ENCODE data around the gene TAGLN3. TPM values are rescaled to one million over a fixed set of nuclear protein-coding genes. Genes with fewer than 3 reads are reported as not detected.
A peak's percentile ranks its signal among the peaks of the same experiment; 100 is the strongest.

The TAGLN3 gene
- total RNA-seq, 1 donor from 2014 or later, result 0.74 TPM

DNA sequence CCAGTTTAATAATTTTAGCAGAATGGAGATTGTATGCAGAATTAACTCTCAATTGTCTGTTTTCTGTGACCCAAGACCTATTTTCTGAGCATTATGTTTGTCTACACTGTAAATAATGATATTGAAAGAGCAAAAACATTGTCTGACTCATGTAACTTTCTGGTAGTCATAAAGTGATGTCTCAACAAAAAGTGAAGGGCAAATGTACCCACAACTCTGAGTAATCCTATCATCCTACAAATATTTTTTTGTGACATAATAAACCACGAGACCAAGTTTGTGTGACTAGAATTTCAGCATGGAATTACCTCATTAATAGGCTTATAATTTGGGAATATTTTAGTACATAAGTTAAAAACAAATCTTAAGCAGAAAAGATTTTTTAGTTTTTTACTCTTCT is 35.3 kb upstream of the TAGLN3 start:
- Histone ChIP-seq H3K4me3 (no peak overlapping the region), H3K27me3 (ENCODE audit: low read depth) (no peaks in the 10 kb centered on the region), H3K36me3 (peaks cover 51% of the 10 kb centered on the region), H3K4me1 (peaks cover 37% of the 10 kb centered on the region), H3K9me3 (replicated peaks) (no peaks in the 10 kb centered on the region), H3K27ac (replicated peaks) (peak overlapping the region; percentile 5)
- no peak for DNase-seq
- TF ChIP-seq, protein P1, sequence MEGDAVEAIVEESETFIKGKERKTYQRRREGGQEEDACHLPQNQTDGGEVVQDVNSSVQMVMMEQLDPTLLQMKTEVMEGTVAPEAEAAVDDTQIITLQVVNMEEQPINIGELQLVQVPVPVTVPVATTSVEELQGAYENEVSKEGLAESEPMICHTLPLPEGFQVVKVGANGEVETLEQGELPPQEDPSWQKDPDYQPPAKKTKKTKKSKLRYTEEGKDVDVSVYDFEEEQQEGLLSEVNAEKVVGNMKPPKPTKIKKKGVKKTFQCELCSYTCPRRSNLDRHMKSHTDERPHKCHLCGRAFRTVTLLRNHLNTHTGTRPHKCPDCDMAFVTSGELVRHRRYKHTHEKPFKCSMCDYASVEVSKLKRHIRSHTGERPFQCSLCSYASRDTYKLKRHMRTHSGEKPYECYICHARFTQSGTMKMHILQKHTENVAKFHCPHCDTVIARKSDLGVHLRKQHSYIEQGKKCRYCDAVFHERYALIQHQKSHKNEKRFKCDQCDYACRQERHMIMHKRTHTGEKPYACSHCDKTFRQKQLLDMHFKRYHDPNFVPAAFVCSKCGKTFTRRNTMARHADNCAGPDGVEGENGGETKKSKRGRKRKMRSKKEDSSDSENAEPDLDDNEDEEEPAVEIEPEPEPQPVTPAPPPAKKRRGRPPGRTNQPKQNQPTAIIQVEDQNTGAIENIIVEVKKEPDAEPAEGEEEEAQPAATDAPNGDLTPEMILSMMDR (IDR thresholded peaks at IDR 0.05; ENCODE audit: borderline replicate concordance), result no peak
- intact Hi-C loops (cut with micrococcal nuclease), result no loop called here

DNA sequence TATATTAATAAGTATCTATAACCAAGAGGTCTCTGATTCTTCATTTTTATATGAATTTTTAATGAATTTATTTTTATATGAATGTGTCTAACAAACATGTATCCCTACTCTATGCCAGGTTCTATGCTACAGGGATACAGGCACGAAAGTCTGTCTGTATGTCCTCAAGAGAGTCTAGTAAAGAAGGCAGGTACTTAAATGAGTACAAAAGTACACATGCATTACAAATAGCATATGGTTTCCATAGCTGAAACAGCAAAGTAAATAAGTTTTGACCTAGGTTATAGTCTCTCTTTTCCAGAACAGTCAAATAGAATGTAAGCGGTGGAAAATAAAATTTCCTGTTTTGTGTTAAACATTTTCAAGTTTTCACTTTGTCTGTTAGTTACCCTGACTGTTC is 33.2 kb upstream of the TAGLN3 start:
- peak overlapping the region; percentile 71 for H3K27ac ChIP-seq (replicated peaks)
- H3K4me3 ChIP-seq, result no peak overlapping the region
- TF ChIP-seq, protein P1 (IDR thresholded peaks at IDR 0.05; ENCODE audit: borderline replicate concordance), result no peak
- intact Hi-C loops (cut with micrococcal nuclease), result loop anchor here (5.0 kb wide), 2 partner anchors 103 to 228 kb away; no protein-coding TSS in a partner anchor
- peaks cover 57% of the 10 kb centered on the region for H3K4me1 ChIP-seq
- H3K27me3 ChIP-seq (ENCODE audit: low read depth), result no peaks in the 10 kb centered on the region
- no peaks in the 10 kb centered on the region for H3K9me3 ChIP-seq (replicated peaks)
- peaks cover 46% of the 10 kb centered on the region for H3K36me3 ChIP-seq
- no peak for DNase-seq

DNA sequence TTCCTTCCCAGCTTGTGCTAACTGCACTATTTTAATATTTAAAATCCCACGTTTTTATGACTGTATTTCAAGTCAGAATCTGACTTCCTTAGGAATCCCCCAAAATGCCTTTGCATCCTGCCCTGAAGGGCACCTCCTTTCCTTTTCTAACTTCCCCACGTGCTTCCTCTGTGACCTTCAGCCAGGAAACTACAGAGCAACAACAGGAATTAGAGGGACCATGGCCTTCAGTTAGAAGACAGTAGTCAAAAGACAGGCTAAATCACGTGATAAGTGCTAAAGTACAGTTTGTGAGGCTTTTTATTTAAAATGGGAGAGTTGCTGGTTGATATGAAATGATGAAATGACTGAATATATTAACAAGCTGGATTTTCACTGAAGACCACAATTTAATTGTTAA is 31.7 kb upstream of the TAGLN3 start:
- peaks cover 65% of the 10 kb centered on the region for H3K4me1 ChIP-seq
- intact Hi-C loops (cut with micrococcal nuclease), result loop anchor here (2.0 to 5.0 kb wide), 3 partner anchors 105 to 250 kb away; no protein-coding TSS in a partner anchor
- TF ChIP-seq, protein P1 (IDR thresholded peaks at IDR 0.05; ENCODE audit: borderline replicate concordance), result no peak
- DNase-seq, result no peak
- peaks cover 44% of the 10 kb centered on the region for H3K36me3 ChIP-seq
- no peak overlapping the region for H3K4me3 ChIP-seq
- H3K27ac ChIP-seq (replicated peaks), result peak overlapping the region; percentile 71
- H3K9me3 ChIP-seq (replicated peaks), result no peaks in the 10 kb centered on the region
- H3K27me3 ChIP-seq (ENCODE audit: low read depth), result no peaks in the 10 kb centered on the region

DNA sequence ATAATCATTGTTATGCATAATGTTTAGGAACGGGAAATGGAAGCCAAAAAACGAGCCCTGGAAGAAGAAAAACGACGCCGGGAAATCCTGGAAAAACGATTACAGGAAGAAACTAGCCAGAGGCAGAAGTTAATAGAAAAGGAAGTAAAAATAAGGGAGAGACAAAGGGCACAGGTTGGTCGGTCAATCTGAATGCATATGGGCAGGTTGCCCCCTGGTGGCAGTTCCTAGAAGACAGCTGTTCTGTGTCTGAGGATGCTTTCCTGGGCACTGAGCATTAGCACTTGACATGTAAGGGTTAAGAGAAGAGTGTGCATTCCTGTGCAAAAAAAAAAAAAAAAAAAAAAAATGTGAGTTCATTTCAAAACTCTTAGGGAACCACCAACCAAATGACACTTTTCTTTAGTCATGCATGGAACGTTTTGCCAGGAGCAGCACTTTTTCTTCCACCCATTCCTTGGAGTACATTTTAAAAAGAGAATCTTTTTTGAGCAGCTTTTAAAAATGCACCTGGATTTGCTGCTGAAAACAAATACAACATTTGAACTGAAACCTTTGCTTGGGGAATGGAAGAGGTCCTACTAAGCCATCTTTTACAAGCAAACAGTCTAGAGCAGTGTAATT is 31.0 kb upstream of the TAGLN3 start:
- intact Hi-C loops (cut with micrococcal nuclease), result loop anchor here (2.0 to 5.0 kb wide), 3 partner anchors 105 to 251 kb away; no protein-coding TSS in a partner anchor
- peaks cover 65% of the 10 kb centered on the region for H3K4me1 ChIP-seq
- peaks cover 39% of the 10 kb centered on the region for H3K36me3 ChIP-seq
- peak overlapping the region; percentile 71 for H3K27ac ChIP-seq (replicated peaks)
- peak; percentile 76 for DNase-seq
- no peaks in the 10 kb centered on the region for H3K9me3 ChIP-seq (replicated peaks)
- TF ChIP-seq, protein P1 (IDR thresholded peaks at IDR 0.05; ENCODE audit: borderline replicate concordance), result peak; percentile 91
- H3K27me3 ChIP-seq (ENCODE audit: low read depth), result no peaks in the 10 kb centered on the region
- no peak overlapping the region for H3K4me3 ChIP-seq

DNA sequence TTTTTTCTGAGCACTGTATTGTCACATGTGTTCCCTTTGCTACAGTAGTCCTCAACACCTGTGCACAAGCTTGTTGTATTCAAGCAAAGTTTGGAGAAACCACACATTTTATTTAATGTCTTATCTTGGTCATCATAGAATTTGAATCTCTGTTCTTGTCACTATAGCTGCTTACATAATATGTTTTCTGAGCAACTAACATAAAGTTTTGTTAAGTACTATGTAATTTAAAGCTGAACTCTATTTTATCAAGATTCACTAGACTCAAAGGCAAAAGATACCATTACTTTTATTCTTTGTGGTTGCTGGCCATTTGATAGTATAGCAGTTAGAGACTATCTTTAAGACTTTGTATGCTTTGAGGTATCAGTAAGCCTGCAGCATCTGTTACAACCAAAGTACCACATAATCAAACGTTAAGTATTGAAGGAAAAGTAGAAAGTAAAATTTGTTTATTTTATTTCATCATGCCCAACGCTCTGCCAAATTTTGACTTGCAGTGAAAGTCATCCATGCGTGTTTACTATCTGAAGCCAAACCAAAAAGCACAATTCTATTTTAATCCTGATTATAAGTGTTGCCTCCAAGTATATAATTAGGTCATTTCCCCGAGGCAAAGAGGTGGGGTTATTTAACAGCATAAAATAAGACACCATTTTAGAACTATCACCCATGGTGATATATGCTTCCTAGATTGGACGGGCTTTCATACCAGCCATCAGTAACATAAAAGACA is 30.2 kb upstream of the TAGLN3 start:
- Histone ChIP-seq H3K9me3 (replicated peaks) (no peaks in the 10 kb centered on the region), H3K4me1 (peaks cover 65% of the 10 kb centered on the region), H3K27me3 (ENCODE audit: low read depth) (no peaks in the 10 kb centered on the region), H3K4me3 (no peak overlapping the region), H3K36me3 (peaks cover 35% of the 10 kb centered on the region), H3K27ac (replicated peaks) (peak overlapping the region; percentile 71)
- TF ChIP-seq, protein P1 (IDR thresholded peaks at IDR 0.05; ENCODE audit: borderline replicate concordance), result no peak
- no peak for DNase-seq
- intact Hi-C loops (cut with micrococcal nuclease), result loop anchor here (5.0 kb wide), 2 partner anchors 106 to 231 kb away; no protein-coding TSS in a partner anchor

Measured in left ventricle myocardium inferior (tissue), 1 donor.